Activated CD8-positive, alpha-beta memory T cell treated with anti-CD3 and anti-CD28 coated beads for 4 hours (primary cell): ENCODE measurements around the gene TBXAS1.

Source experiments
- DNase-seq, 2 donors: peaks; one replicate each; pipeline ENCODE4 v3.0.0-alpha.2; 2020; ENCODE audit warnings: low read depth in 2 of 2

TBXAS1 gene

DNA sequence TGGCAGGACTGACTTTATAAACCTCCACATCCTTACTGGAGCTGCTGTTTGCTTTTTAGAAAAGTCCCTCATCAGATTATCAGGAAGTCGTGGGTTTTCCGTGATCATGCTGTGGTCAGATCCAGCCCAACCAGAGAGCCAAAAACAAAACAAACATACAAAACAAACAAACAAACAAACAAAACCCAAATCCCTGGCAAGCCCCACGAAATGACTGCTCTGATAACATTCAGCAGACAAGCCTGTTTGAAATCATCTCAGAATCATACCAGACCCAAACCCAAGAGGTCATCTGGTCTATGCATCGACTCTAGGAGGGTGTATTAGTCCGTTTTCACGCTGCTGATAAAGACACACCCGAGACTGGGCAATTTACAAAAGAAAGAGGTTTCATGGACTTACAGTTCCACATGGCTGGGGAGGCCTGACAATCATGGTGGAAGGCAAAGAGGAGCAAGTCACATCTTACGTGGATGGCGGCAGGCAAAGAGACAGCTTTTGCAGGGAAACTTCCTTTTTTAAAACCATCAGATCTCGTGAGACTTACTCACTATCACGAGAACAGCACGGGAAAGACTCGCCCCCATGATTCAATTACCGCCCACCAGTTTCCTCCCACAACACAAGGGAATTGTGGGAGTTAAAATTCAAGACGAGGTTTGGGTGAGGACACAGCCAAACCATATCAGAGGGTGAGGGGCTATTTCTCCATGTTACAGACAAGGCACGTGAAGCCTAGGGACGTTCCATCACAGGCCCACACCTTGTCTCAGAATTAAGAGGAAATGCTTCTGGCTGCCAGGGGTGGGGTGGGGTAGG is 148.0 kb downstream of the TBXAS1 start:
- no peak for DNase-seq

GRCh38 chr7:139981511-139981895 is 152.4 kb downstream of the TBXAS1 start:
- DNase-seq, result no peak

GRCh38 chr7:139982927-139983920 is 154.2 kb downstream of the TBXAS1 start:
- no peak for DNase-seq

GRCh38 chr7:139984642-139985539 is 155.8 kb downstream of the TBXAS1 start:
- no peak for DNase-seq

DNA sequence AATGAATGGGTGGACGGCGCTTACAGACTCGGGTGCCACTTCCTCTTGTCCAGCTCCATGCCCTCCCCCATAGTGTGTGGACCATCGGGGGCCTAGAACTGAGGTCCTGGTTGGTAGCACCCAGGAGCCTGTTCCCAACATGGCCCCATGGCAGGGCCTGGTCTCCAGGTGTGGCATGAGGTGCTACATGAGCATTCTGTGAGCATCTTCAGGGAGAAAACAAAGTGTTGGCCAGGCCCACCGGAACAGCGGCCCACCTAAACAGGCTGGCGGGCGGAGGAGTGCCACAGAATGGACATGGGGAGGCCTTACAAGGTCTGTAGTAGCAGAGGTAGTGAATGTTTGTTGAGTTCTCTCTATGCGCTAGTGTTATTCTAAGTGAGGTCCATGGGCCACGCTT is 156.7 kb downstream of the TBXAS1 start:
- no peak for DNase-seq

- DNase-seq, result no peak
Measured at GRCh38 chr7:139987691-139988516, 158.8 kb downstream of the TBXAS1 start.

DNA sequence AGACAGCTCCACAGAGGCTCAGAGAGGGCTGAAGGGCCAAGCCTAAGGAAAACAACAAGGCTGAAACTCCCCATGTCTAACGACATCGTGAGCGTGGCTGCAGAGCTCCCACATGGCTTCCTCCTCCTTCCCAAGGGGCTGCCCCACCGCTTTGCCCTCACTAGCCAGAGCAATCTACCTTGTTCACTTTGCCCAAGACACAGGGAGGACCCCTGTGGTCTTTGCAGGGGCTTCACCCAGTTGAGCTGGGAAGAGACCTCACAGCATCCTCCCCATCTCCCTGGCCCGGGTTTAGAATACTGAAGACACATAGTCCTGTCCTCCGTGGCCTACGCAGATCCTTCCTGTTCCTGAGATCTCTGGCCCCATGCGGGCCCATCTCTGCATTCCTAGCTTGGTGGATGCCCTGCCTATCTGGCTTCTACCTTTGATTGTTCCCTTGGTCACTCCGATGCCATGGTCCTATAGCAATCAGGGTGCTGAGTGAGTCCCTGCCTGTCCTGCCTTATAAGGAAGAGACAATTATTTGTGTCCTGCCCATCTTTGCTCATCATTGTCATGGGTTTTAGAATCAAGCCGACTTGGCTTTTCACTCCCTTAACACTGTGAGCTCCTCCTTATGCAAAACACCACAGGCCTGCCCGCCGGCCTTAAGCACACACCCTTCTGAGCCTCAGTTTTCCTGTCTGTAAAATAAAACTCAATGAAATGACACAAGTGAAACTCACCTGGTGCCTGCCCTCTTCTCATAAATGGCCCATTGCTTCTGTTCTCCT is 160.5 kb downstream of the TBXAS1 start:
- DNase-seq, result no peak

DNA sequence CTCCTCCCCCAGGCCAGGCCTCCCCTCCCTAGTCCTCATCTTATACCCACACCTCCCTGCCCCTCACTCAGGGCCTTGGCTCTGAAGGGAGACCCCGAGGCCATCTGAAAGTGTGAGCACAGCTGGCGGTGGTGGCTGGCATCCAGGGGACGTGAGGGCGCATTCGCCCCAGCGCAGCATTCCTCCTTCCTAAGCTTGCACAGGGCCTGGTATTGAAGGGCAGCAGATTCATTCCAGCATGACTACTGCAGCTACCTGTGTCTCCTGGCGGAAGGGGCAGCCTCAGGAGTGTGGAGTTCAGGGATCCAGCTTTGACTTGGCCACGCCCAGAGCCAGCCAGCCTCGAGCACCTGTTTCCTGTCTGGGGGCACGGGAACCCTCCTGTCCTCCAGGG is 161.1 kb downstream of the TBXAS1 start:
- no peak for DNase-seq

GRCh38 chr7:139990571-139991268 is 161.7 kb downstream of the TBXAS1 start:
- no peak for DNase-seq

DNA sequence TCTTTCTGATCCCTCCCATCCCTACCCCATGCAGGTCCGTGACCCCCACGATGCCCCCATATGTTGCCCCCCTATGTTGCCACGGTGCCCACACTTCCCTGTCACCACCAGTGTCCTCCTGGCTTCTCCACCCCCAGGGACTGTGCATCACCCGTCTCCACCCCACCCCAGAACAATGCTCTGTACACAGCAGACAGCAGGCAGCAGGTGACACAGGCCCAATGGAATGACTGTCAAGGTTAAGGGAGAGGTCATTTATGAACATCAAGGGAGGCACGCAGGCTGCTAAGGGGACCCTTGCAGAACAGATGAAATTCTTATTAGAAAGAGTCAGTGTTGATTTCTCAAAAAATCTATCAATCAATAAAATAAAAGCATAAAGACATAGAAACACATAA is 162.2 kb downstream of the TBXAS1 start:
- no peak for DNase-seq

DNA sequence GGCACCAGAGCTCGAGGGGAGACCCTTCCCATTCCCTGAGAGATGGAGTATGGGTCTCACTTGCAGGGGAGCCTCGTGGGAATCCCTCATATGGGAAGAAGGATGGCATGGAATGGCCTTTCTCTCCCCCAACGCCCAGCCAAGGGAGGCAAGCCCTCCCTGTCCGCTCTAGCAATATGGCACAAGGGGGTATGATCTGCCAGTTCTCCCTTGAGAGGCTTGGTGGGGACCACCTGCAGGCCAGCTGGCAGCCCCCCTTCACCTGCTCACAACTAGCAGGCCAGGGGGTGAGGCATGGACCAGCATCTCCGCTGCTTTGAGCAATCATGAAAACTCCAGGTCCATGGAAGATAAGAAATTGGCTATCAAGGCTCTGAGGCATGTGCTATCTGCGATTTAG is 162.8 kb downstream of the TBXAS1 start:
- DNase-seq, result no peak

- DNase-seq, result no peak
Measured at GRCh38 chr7:139992353-139993044, 163.4 kb downstream of the TBXAS1 start.

GRCh38 chr7:139993169-139993568 is 164.1 kb downstream of the TBXAS1 start:
- DNase-seq, result no peak

GRCh38 chr7:139993592-139993991 is 164.5 kb downstream of the TBXAS1 start:
- no peak for DNase-seq

DNA sequence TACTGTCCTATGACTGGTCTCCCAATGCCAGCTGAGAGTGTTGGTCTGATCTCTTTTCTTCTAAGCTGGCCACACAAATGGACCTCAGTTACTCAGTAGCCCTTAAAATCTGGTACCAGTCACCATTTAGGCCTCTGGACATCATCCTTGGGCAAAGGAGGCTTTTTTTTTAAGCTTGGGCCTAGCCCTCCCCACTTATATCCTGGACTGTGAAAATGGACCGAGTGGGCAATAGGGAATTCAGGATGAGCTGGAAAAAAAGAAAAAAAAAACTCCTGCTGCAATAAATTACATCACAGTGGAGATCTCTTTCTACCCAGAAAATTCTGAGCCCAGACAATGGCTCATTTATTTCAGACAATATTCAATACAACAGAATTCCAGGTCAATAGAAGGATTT is 165.3 kb downstream of the TBXAS1 start:
- no peak for DNase-seq

- DNase-seq, result no peak
Measured at GRCh38 chr7:139995017-139995915, 166.2 kb downstream of the TBXAS1 start.

- DNase-seq, result no peak
Measured at GRCh38 chr7:139998572-139998971, 169.5 kb downstream of the TBXAS1 start.

DNA sequence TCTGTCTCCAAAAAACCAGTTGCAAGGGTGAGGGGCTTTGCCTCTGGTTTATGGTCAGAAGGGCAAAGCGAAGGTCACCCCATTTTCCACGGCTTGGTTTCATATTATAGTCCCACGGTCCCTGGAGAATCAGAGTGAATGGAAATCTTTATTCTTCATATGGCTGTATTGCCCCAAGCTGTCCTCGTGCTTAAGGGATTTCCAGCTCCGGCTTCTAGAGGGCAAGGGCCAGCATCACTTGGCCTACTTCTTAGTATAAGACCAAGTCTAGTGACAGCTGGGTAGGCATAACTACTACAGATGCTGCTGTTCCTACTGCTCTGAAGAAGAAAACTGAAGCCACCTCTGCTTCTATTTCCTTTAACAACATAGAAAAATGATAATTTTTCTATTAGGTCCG is 170.5 kb downstream of the TBXAS1 start:
- no peak for DNase-seq
